Vagina (tissue), 2 donors: Measurements from ENCODE around the gene FYB1. TPM values are rescaled to one million over a fixed set of nuclear protein-coding genes. Genes with fewer than 3 reads are reported as not detected.
A peak's percentile ranks its signal among the peaks of the same experiment; 100 is the strongest.

Experiments used
- DNase-seq, 2 donors: peaks; one replicate each; pipeline ENCODE4 v3.0.0-alpha.2; 2017; ENCODE audit errors: extremely low spot score in 2 of 2
- H3K27ac ChIP-seq: fragments of 200-600 bp; sonication (generic); one replicate; pipeline ENCODE4 v1.5.1; 2019
- H3K27me3 ChIP-seq: fragments of 200-600 bp; sonication (generic); one replicate; pipeline ENCODE4 v1.5.1; 2019
- H3K36me3 ChIP-seq, 2 donors: fragments of 200-600 bp; sonication (generic); one replicate each; pipeline ENCODE4 v1.5.1; 2017 to 2019
- H3K4me1 ChIP-seq: fragments of 200-600 bp; sonication (generic); one replicate; pipeline ENCODE4 v1.5.1; 2019
- H3K4me3 ChIP-seq, 2 donors: fragments of 200-600 bp; sonication (generic); 1 replicate in 1 of 2; 2 replicates in 1 of 2; pipeline ENCODE4 v1.5.1; 2016 to 2019
- H3K9me3 ChIP-seq: fragments of 200-600 bp; sonication (generic); one replicate; pipeline ENCODE4 v1.5.1; 2019
- POLR2A ChIP-seq, 2 donors: fragments of 450-650 bp; IDR thresholded peaks; one replicate each; pipeline ENCODE4 v1.6.1; 2017; ENCODE audit warnings: antibody characterized with exemption in 2 of 2, mild to moderate bottlenecking in 2 of 2, moderate library complexity in 2 of 2
- POLR2AphosphoS5 ChIP-seq, 2 donors: sonication (generic); formaldehyde crosslinking; IDR thresholded peaks; one replicate each; pipeline ENCODE4 v1.9.0; 2017; ENCODE audit warnings: antibody characterized with exemption in 2 of 2, mild to moderate bottlenecking in 2 of 2, low read depth in 1 of 2; ENCODE audit not compliant: insufficient read depth in 1 of 2
- intact Hi-C: fragments of 100-400 bp; cut with DNase I; formaldehyde crosslinking; loops from one replicate; pipeline ENCODE4 v1.15.1; 2023
- total RNA-seq: library from RNA; depleted of rRNA; stranded (reverse); fragments of >200 nt; gene quantifications from one replicate; pipeline ENCODE4 v1.2.3, GENCODE V29; 2016
- TF ChIP-seq, protein P1 (sequence below), 3 experiments: fragments of 450-650 bp in 2 of 3; fragments of 200-600 bp in 1 of 3; sonication (generic) in 1 of 3; IDR thresholded peaks; one replicate each; pipeline ENCODE4 v1.5.1; 2017 to 2019; ENCODE audit warnings: antibody characterized with exemption in 3 of 3, mild to moderate bottlenecking in 2 of 3, moderate library complexity in 2 of 3

The FYB1 gene
- total RNA-seq, 1 donor from 2014 or later = 10.8 TPM

DNA sequence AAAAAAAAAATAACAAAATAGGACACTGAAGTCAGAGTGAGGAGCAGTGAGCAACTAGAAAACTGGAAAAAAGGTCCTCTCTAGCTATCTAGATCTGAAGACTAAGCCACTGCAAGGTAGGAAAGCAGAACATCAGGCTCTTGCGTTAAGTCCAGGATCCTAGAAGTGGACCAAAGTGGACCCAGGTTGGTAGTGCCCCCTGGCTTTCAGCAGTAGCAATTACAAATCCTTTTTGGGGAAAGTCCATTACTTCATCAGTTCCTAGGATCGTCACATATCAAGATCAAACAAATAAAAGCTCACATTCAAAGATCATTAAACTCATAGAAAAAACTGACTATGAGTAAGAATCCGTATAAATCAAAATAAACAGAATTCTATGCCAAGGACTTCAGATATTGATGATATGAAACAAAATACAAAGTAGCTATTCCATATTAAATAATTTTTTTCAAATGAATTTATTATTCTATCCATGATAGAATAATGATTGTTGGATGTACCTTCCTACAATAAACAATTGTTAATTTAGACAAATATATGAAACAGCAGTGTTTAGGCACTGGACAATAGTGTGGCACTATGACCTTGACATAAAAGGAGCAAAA lies 138.7 kb downstream of the FYB1 start:
- no peaks in the 10 kb centered on the region for H3K9me3 ChIP-seq
- no peak for TF ChIP-seq POLR2AphosphoS5 (IDR thresholded peaks at IDR 0.05; ENCODE audit: insufficient read depth in 1 of 2, low read depth in 1 of 2)
- TF ChIP-seq POLR2A (IDR thresholded peaks at IDR 0.05) = no peak
- TF ChIP-seq, protein P1, sequence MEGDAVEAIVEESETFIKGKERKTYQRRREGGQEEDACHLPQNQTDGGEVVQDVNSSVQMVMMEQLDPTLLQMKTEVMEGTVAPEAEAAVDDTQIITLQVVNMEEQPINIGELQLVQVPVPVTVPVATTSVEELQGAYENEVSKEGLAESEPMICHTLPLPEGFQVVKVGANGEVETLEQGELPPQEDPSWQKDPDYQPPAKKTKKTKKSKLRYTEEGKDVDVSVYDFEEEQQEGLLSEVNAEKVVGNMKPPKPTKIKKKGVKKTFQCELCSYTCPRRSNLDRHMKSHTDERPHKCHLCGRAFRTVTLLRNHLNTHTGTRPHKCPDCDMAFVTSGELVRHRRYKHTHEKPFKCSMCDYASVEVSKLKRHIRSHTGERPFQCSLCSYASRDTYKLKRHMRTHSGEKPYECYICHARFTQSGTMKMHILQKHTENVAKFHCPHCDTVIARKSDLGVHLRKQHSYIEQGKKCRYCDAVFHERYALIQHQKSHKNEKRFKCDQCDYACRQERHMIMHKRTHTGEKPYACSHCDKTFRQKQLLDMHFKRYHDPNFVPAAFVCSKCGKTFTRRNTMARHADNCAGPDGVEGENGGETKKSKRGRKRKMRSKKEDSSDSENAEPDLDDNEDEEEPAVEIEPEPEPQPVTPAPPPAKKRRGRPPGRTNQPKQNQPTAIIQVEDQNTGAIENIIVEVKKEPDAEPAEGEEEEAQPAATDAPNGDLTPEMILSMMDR (IDR thresholded peaks at IDR 0.05) = peak; percentile 72 to 86 (median 77)
- no peaks in the 10 kb centered on the region for H3K36me3 ChIP-seq
- no peaks in the 10 kb centered on the region for H3K27me3 ChIP-seq
- H3K4me1 ChIP-seq = peaks cover 10% of the 10 kb centered on the region
- intact Hi-C loops = no loop called here
- H3K4me3 ChIP-seq = no peak overlapping the region
- DNase-seq = no peak
- no peak overlapping the region for H3K27ac ChIP-seq

GRCh38 chr5:39080168-39080567 lies 139.2 kb downstream of the FYB1 start:
- TF ChIP-seq POLR2AphosphoS5 (IDR thresholded peaks at IDR 0.05; ENCODE audit: insufficient read depth in 1 of 2, low read depth in 1 of 2) (no peak), POLR2A (IDR thresholded peaks at IDR 0.05) (no peak)
- TF ChIP-seq, protein P1 (IDR thresholded peaks at IDR 0.05) = no peak
- H3K27me3 ChIP-seq = no peaks in the 10 kb centered on the region
- no peaks in the 10 kb centered on the region for H3K9me3 ChIP-seq
- H3K36me3 ChIP-seq = no peaks in the 10 kb centered on the region
- DNase-seq = no peak
- H3K4me3 ChIP-seq = no peak overlapping the region
- no peak overlapping the region for H3K27ac ChIP-seq
- peaks cover 10% of the 10 kb centered on the region for H3K4me1 ChIP-seq
- intact Hi-C loops = no loop called here

GRCh38 chr5:39079147-39079546 lies 140.2 kb downstream of the FYB1 start:
- no peak overlapping the region for H3K27ac ChIP-seq
- intact Hi-C loops = loop anchor here (10.0 kb wide), 3 partner anchors 64 to 634 kb away; partner anchors contain the start of gene OSMR
- no peaks in the 10 kb centered on the region for H3K36me3 ChIP-seq

DNA sequence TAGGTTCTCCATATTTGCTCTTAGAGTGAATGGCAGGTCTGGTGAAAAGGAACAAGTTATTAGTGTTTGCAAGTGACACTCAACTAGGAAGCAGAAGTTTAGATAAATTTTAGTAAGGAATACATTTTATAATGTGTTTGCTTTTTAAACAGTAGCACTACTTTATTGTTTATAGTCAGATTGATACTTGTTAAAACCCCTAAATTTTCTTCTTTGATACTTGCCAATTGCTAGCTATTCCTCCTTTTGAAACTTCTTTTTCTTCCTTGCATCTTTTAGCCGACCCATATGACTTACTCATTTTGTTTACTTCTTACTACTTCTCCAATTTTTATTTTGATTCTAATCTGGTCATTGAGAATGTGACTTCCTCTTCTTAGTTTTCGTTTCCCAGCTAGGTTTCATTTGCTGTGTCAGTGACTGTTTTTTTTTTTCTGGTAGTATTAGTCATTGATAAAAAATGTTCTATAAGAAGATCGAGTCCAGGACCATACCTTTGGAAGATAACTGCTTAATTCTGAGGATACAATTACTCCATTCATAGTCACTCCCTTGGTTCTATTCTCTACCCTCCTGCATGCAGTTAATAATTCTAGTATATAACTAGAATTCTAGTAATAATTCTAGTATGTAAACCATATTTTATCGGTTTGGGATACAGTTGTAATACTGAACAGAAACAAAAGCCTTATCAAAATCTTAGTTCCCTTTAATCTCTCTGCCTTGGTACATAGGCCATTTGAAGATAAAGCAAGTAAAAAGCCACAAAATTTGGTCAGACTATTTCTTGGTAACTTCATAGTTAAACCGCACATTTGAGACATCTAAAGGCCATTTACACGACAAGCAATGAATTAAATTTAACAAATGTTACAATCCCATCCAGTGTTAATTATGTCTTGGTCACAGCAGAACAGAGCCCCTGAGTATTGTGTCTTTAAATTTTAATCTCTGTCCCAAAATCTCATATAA lies 142.3 kb downstream of the FYB1 start:
- no peaks in the 10 kb centered on the region for H3K27me3 ChIP-seq
- peak overlapping the region; percentile 54 for H3K27ac ChIP-seq
- H3K4me3 ChIP-seq = no peak overlapping the region
- intact Hi-C loops = loop anchor here (10.0 kb wide), 3 partner anchors 62 to 632 kb away; partner anchors contain the start of gene OSMR
- peaks cover 18% of the 10 kb centered on the region for H3K4me1 ChIP-seq
- H3K36me3 ChIP-seq = no peaks in the 10 kb centered on the region
- TF ChIP-seq, protein P1 (IDR thresholded peaks at IDR 0.05) = no peak
- TF ChIP-seq POLR2A (IDR thresholded peaks at IDR 0.05) (no peak), POLR2AphosphoS5 (IDR thresholded peaks at IDR 0.05; ENCODE audit: insufficient read depth in 1 of 2, low read depth in 1 of 2) (peak in 1 of 2 donors; percentile 10)
- no peak for DNase-seq
- no peaks in the 10 kb centered on the region for H3K9me3 ChIP-seq

More at GRCh38 chr5:39079147-39079546, 140.2 kb downstream of the FYB1 start:
- H3K9me3 ChIP-seq = no peaks in the 10 kb centered on the region
- no peak overlapping the region for H3K4me3 ChIP-seq
- H3K27me3 ChIP-seq = no peaks in the 10 kb centered on the region
- peaks cover 10% of the 10 kb centered on the region for H3K4me1 ChIP-seq
- DNase-seq = no peak
- TF ChIP-seq, protein P1 (IDR thresholded peaks at IDR 0.05) = no peak
- TF ChIP-seq POLR2AphosphoS5 (IDR thresholded peaks at IDR 0.05; ENCODE audit: insufficient read depth in 1 of 2, low read depth in 1 of 2) (no peak), POLR2A (IDR thresholded peaks at IDR 0.05) (no peak)
